SU-DHL-6 (cell line): ENCODE measurements around the gene TMEM232.

Source experiments
- H2AFZ ChIP-seq: fragments of 200-600 bp; sonication (generic); 2 replicates; pipeline ENCODE4 v1.6.1; 2014; ENCODE audit warnings: low read depth, mild to moderate bottlenecking, moderate library complexity, mixed read lengths, antibody characterized with exemption, low read length; ENCODE audit not compliant: severe bottlenecking
- H3F3A ChIP-seq: fragments of 200-600 bp; shearing (Covaris generic); 2 replicates; pipeline ENCODE4 v1.6.0; 2016; ENCODE audit warnings: antibody characterized with exemption, mild to moderate bottlenecking; ENCODE audit not compliant: insufficient read depth
- H3K27ac ChIP-seq: fragments of 200-600 bp; sonication (generic); 2 replicates; pipeline ENCODE4 v1.5.1; 2016; ENCODE audit warnings: low read depth, mild to moderate bottlenecking, low read length, moderate library complexity, mixed read lengths
- H3K27me3 ChIP-seq: fragments of 200-600 bp; sonication (generic), shearing (Covaris generic); 2 replicates; pipeline ENCODE4 v1.6.0; 2014; ENCODE audit warnings: mild to moderate bottlenecking, low read length
- H3K36me3 ChIP-seq: fragments of 200-600 bp; sonication (generic); 2 replicates; pipeline ENCODE4 v1.6.1; 2014; ENCODE audit warnings: mild to moderate bottlenecking, low read length, mixed read lengths
- H3K4me2 ChIP-seq: fragments of 300-600, 200-600 bp; shearing (Covaris generic), sonication (generic); 2 replicates; pipeline ENCODE4 v1.6.0; 2014; ENCODE audit warnings: low read length, low read depth, mild to moderate bottlenecking; ENCODE audit not compliant: poor library complexity, severe bottlenecking
- H3K4me3 ChIP-seq: fragments of 200-600 bp; sonication (generic); 2 replicates; pipeline ENCODE4 v1.5.1; 2014; ENCODE audit warnings: antibody characterized with exemption, low read length, mild to moderate bottlenecking, mixed read lengths; ENCODE audit not compliant: insufficient read depth, poor library complexity, severe bottlenecking
- H3K79me2 ChIP-seq: fragments of 200-600 bp; sonication (generic); 2 replicates; pipeline ENCODE4 v1.6.1; 2014; ENCODE audit warnings: mild to moderate bottlenecking, low read length, moderate library complexity; ENCODE audit not compliant: insufficient read depth
- H3K9ac ChIP-seq: fragments of 200-600 bp; sonication (generic); 2 replicates; pipeline ENCODE4 v1.7.0; 2014; ENCODE audit warnings: mild to moderate bottlenecking, low read length
- H3K9me2 ChIP-seq: fragments of 200-600 bp; sonication (generic); replicated peaks from 2 replicates; pipeline ENCODE4 v1.6.1; 2014; ENCODE audit warnings: low read length; ENCODE audit not compliant: insufficient read depth
- H3K9me3 ChIP-seq: fragments of 200-600 bp; sonication (generic); 2 replicates; pipeline ENCODE4 v1.6.1; 2014; ENCODE audit warnings: low read length, mixed read lengths; ENCODE audit not compliant: insufficient read depth
- H4K20me1 ChIP-seq: fragments of 200-600 bp; sonication (generic); 2 replicates; pipeline ENCODE4 v1.6.1; 2014; ENCODE audit warnings: low read depth, mild to moderate bottlenecking, antibody characterized with exemption, low read length, moderate library complexity, mixed read lengths
- EZH2phosphoT487 ChIP-seq: fragments of 200-600 bp; sonication (generic), shearing (Covaris generic); conservative IDR thresholded peaks from 2 replicates; pipeline ENCODE4 v1.6.1; 2018; ENCODE audit warnings: mild to moderate bottlenecking, antibody characterized with exemption, low read length, moderate library complexity, mixed read lengths
- TF ChIP-seq, protein P1 (sequence below): fragments of 200-600 bp; sonication (generic); IDR thresholded peaks from one replicate; pipeline ENCODE4 v1.5.1; 2017; ENCODE audit warnings: antibody characterized with exemption, mild to moderate bottlenecking, low read length, moderate library complexity; ENCODE audit not compliant: insufficient read depth, poor library complexity, severe bottlenecking

Gene TMEM232

DNA sequence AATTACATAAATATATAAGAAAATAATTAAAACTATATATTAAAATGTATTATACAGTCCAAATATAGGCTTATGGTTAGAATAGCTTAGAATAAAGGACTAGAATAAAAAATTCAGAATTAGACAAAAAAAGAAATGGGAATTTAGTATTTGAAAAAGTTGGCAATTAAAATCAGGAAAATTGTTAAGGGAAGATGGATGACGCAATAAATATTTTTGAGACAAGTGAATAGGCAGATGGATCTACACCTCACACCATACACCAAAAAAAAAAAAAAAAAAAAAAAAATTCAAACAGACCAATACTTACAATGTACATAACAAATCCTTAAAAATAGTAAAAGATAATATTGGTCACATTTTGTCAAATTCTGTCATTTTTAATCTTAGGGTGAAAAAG lies 200.7 kb downstream of the TMEM232 start:
- H3F3A ChIP-seq, result no peaks in the 10 kb centered on the region
- H3K9me3 ChIP-seq, result no peaks in the 10 kb centered on the region
- H3K4me2 ChIP-seq, result no peak overlapping the region
- no peak overlapping the region for H3K9ac ChIP-seq
- H3K79me2 ChIP-seq, result no peaks in the 10 kb centered on the region
- H2AFZ ChIP-seq, result no peak overlapping the region
- H3K27me3 ChIP-seq, result no peaks in the 10 kb centered on the region
- TF ChIP-seq, protein P1, sequence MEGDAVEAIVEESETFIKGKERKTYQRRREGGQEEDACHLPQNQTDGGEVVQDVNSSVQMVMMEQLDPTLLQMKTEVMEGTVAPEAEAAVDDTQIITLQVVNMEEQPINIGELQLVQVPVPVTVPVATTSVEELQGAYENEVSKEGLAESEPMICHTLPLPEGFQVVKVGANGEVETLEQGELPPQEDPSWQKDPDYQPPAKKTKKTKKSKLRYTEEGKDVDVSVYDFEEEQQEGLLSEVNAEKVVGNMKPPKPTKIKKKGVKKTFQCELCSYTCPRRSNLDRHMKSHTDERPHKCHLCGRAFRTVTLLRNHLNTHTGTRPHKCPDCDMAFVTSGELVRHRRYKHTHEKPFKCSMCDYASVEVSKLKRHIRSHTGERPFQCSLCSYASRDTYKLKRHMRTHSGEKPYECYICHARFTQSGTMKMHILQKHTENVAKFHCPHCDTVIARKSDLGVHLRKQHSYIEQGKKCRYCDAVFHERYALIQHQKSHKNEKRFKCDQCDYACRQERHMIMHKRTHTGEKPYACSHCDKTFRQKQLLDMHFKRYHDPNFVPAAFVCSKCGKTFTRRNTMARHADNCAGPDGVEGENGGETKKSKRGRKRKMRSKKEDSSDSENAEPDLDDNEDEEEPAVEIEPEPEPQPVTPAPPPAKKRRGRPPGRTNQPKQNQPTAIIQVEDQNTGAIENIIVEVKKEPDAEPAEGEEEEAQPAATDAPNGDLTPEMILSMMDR, result no peak
- TF ChIP-seq EZH2phosphoT487, result no peak
- no peak overlapping the region for H3K27ac ChIP-seq
- no peaks in the 10 kb centered on the region for H3K36me3 ChIP-seq
- no peaks in the 10 kb centered on the region for H4K20me1 ChIP-seq
- no peaks in the 10 kb centered on the region for H3K9me2 ChIP-seq
- no peak overlapping the region for H3K4me3 ChIP-seq

DNA sequence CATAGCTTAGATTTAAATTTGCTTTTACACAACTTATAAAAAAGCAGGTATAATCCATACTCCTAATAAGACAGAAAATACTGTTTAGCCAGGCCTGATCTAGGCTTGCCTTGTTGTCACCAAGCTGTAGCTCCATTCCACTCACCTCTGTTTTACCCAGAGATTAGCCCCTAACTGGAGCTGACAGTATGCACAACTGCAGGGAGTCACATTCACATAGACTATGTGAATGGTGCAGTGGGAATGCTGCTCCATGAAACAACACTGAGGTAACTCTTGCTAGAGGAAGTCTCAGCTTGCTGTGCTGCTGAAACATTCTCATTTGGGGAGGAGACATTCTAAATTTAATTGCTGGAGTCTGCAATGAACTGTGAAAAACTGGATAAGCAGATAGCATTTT lies 209.1 kb downstream of the TMEM232 start:
- H3K9ac ChIP-seq, result no peak overlapping the region
- H3K9me2 ChIP-seq, result no peaks in the 10 kb centered on the region
- TF ChIP-seq, protein P1, result no peak
- no peak for TF ChIP-seq EZH2phosphoT487
- H3F3A ChIP-seq, result no peaks in the 10 kb centered on the region
- H4K20me1 ChIP-seq, result no peaks in the 10 kb centered on the region
- no peak overlapping the region for H3K4me2 ChIP-seq
- no peaks in the 10 kb centered on the region for H3K36me3 ChIP-seq
- H3K9me3 ChIP-seq, result no peaks in the 10 kb centered on the region
- H3K79me2 ChIP-seq, result no peaks in the 10 kb centered on the region
- no peaks in the 10 kb centered on the region for H3K27me3 ChIP-seq
- no peak overlapping the region for H3K4me3 ChIP-seq
- no peak overlapping the region for H3K27ac ChIP-seq
- H2AFZ ChIP-seq, result no peak overlapping the region

DNA sequence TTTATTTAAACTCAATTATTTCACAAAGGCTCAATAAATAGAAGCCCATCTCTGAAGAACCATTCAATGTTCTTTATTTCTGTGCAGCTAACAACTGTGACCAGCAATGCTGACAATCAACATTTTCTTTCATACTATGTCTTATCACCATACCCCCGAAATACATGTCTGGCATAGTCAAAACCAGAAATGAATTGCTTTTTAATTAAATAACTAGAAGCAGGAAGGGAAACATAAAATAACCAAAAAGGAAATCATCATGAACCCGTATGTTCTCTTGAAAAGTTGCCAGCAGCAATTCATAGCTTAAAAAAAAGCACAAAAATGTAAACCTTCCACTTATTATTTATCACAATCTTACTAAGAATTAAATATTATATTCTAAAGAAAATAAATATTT lies 212.4 kb downstream of the TMEM232 start:
- H3K36me3 ChIP-seq, result no peaks in the 10 kb centered on the region
- no peaks in the 10 kb centered on the region for H3F3A ChIP-seq
- TF ChIP-seq EZH2phosphoT487, result no peak
- TF ChIP-seq, protein P1, result no peak
- no peaks in the 10 kb centered on the region for H3K79me2 ChIP-seq
- H2AFZ ChIP-seq, result no peak overlapping the region
- no peaks in the 10 kb centered on the region for H3K9me2 ChIP-seq
- H3K9ac ChIP-seq, result no peak overlapping the region
- no peak overlapping the region for H3K27ac ChIP-seq
- H4K20me1 ChIP-seq, result no peaks in the 10 kb centered on the region
- no peak overlapping the region for H3K4me2 ChIP-seq
- H3K9me3 ChIP-seq, result no peaks in the 10 kb centered on the region
- no peaks in the 10 kb centered on the region for H3K27me3 ChIP-seq
- H3K4me3 ChIP-seq, result no peak overlapping the region
